Neutrophil (primary cell): ENCODE data around the gene HSPG2.

Experiments used
- H3K27ac ChIP-seq: fragments of 200-600 bp; sonication (generic); 2 replicates; pipeline ENCODE4 v1.5.1; 2016; ENCODE audit warnings: mild to moderate bottlenecking, moderate library complexity
- H3K27me3 ChIP-seq: fragments of 200-600 bp; sonication (generic); 2 replicates; pipeline ENCODE4 v1.6.0; 2016; ENCODE audit warnings: mild to moderate bottlenecking
- H3K36me3 ChIP-seq: fragments of 200-600 bp; sonication (generic); 2 replicates; pipeline ENCODE4 v1.5.1; 2017
- H3K4me1 ChIP-seq, 2 experiments: fragments of 200-600 bp in 1 of 2; sonication (generic) in 1 of 2; 1 replicate in 1 of 2; 2 replicates in 1 of 2; pipeline versions ENCODE4 v1.5.1 to v1.6.1; 2013 to 2016; ENCODE audit warnings: low read depth in 1 of 2, low read length in 1 of 2, mild to moderate bottlenecking in 1 of 2, moderate library complexity in 1 of 2; ENCODE audit not compliant: control insufficient read depth in 1 of 2, insufficient read depth in 1 of 2
- H3K4me3 ChIP-seq, 2 experiments: fragments of 200-600 bp in 1 of 2; sonication (generic) in 1 of 2; 1 replicate in 1 of 2; 2 replicates in 1 of 2; pipeline ENCODE4 v1.5.1; 2013 to 2016; ENCODE audit warnings: low read depth in 1 of 2, low read length in 1 of 2, mild to moderate bottlenecking in 1 of 2, moderate library complexity in 1 of 2
- H3K9me3 ChIP-seq: fragments of 200-600 bp; sonication (generic); 2 replicates; pipeline ENCODE4 v1.5.1; 2016
- TF ChIP-seq, protein P1 (sequence below): fragments of 200-600 bp; sonication (generic); IDR thresholded peaks from 2 replicates; pipeline ENCODE4 v1.5.1; 2016; ENCODE audit warnings: antibody characterized with exemption

Gene HSPG2

DNA sequence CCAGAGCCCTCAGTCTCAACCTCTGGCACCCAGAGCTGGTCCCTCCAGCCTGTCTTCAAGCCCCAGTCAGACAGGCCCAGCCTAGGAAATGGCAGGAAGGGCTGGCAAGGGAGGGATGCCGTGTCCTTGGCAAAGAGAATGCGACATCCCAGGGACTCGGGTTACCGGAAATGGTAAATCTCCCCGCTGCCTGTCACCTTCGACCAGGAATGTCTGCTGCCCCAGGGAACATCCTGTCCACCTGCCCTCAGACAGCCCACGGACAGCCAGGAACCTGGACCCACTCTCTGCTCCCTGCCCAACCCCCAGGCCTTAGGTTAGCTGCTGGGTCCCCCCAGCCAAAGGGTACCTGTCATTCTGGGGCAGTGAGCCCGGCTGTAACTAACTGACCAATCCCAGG is 23.9 kb downstream of the HSPG2 start:
- H3K4me1 ChIP-seq: peaks cover 4 to 8% of the 10 kb centered on the region in 2 experiments
- H3K36me3 ChIP-seq: no peaks in the 10 kb centered on the region
- no peak overlapping the region for H3K4me3 ChIP-seq
- no peaks in the 10 kb centered on the region for H3K9me3 ChIP-seq
- no peaks in the 10 kb centered on the region for H3K27me3 ChIP-seq
- TF ChIP-seq, protein P1, sequence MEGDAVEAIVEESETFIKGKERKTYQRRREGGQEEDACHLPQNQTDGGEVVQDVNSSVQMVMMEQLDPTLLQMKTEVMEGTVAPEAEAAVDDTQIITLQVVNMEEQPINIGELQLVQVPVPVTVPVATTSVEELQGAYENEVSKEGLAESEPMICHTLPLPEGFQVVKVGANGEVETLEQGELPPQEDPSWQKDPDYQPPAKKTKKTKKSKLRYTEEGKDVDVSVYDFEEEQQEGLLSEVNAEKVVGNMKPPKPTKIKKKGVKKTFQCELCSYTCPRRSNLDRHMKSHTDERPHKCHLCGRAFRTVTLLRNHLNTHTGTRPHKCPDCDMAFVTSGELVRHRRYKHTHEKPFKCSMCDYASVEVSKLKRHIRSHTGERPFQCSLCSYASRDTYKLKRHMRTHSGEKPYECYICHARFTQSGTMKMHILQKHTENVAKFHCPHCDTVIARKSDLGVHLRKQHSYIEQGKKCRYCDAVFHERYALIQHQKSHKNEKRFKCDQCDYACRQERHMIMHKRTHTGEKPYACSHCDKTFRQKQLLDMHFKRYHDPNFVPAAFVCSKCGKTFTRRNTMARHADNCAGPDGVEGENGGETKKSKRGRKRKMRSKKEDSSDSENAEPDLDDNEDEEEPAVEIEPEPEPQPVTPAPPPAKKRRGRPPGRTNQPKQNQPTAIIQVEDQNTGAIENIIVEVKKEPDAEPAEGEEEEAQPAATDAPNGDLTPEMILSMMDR: no peak
- no peak overlapping the region for H3K27ac ChIP-seq

- H3K4me1 ChIP-seq: peaks cover 4 to 8% of the 10 kb centered on the region in 2 experiments
- no peaks in the 10 kb centered on the region for H3K27me3 ChIP-seq
- no peak overlapping the region for H3K4me3 ChIP-seq
- H3K9me3 ChIP-seq: no peaks in the 10 kb centered on the region
- no peak overlapping the region for H3K27ac ChIP-seq
- TF ChIP-seq, protein P1: no peak
- H3K36me3 ChIP-seq: no peaks in the 10 kb centered on the region
Measured at GRCh38 chr1:21912038-21912758, 24.9 kb downstream of the HSPG2 start.

DNA sequence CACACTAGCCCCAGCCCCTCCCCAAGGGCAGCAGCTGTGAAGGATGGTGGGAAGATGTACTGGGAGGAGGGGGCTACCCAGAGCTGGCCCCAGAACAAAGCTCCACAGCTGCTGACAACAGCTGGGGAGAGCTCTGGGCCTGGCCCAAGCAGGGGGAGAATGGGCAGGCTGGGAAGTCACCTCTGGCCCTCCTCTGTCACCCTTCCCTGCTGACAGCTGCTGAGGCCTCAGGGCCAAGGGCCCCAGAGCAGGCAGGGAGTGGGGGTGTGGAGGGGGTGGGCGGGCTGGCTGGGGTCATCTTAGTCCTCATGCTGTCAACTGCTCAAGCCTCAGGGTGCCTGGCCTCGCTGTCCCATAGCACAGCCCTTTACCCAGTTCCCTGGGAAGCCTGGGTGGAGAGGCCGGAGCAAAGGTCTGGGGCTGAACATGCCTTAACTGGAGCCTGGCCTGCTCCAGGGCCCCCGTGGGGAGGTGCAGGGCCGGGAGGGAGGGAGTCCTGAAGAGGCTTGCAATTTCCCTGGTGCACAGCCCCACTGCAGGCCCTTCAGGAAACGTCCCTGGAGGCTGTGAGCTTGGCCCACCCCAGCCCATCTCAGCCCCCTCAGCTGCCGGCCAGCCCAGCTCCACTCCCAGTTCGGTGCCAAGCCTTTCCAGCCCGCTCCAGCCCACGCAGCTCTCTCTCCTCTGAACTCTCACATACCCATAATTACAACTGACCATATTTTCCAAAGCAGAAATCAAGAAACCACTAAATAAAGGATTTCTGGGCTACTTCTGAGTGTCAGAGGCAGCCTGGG is 25.7 kb downstream of the HSPG2 start:
- Histone ChIP-seq H3K27ac (no peak overlapping the region), H3K36me3 (no peaks in the 10 kb centered on the region), H3K27me3 (no peaks in the 10 kb centered on the region), H3K4me3 (no peak overlapping the region), H3K9me3 (no peaks in the 10 kb centered on the region), H3K4me1 (peaks cover 4 to 6% of the 10 kb centered on the region in 2 experiments)
- TF ChIP-seq, protein P1: no peak

- Histone ChIP-seq H3K27ac (no peak overlapping the region), H3K4me1 (peaks cover 4 to 6% of the 10 kb centered on the region in 2 experiments), H3K27me3 (no peaks in the 10 kb centered on the region), H3K4me3 (no peak overlapping the region), H3K36me3 (no peaks in the 10 kb centered on the region), H3K9me3 (no peaks in the 10 kb centered on the region)
- TF ChIP-seq, protein P1: no peak
Measured at GRCh38 chr1:21910558-21911204, 26.4 kb downstream of the HSPG2 start.

DNA sequence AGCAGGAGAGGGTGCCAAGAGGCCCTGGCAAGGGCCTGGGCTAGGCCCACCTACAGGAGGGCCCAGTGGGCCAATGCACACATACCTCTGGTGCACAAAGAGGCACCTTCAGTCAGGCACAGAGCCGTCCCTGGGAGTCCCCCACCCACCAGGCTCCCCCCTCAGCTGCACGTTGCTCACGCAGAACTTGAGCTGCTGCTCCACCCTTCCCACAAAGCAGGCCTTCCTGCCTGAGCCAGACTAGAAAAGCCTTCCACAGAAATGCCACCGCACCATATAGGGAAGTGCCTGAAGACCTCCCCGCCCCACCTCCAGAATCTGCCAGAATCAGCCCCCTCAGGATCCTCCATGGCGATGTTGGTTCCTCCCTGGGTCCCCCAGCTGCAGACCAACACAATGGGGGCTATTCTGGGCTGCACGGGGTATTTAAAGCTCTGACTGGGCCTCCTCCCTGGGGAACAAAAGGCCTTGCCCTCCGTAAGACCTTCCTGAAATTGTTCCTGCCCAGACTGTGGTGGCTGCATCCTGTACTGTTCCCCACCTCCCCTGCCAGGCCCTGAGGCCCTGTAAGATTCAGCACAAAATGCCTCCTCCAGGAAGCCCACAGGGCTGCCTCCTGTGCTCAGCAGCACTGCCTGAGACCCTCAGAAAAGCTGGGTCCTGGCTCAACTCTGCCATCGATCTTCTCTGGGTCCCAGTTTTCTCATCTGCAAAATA is 27.2 kb downstream of the HSPG2 start:
- no peak overlapping the region for H3K4me3 ChIP-seq
- no peaks in the 10 kb centered on the region for H3K27me3 ChIP-seq
- H3K36me3 ChIP-seq: no peaks in the 10 kb centered on the region
- no peaks in the 10 kb centered on the region for H3K9me3 ChIP-seq
- peaks cover 4 to 6% of the 10 kb centered on the region in 2 experiments for H3K4me1 ChIP-seq
- no peak overlapping the region for H3K27ac ChIP-seq
- TF ChIP-seq, protein P1: no peak
